WTC11 (cell line): Measurements from ENCODE around the gene NFIA.

ENCODE experiments used
- ATF3 ChIP-seq: sonication (generic); formaldehyde crosslinking; conservative IDR thresholded peaks from 2 replicates; pipeline ENCODE4 v1.8.1; 2022; ENCODE audit warnings: mild to moderate bottlenecking, missing genetic modification reagents
- CREB1 ChIP-seq: sonication (generic); formaldehyde crosslinking; IDR thresholded peaks from 2 replicates; pipeline ENCODE4 v1.8.0; 2023; ENCODE audit warnings: mild to moderate bottlenecking, missing genetic modification reagents
- CTCF ChIP-seq: fragments of 200-600 bp; IDR thresholded peaks from 2 replicates; pipeline ENCODE4 v1.8.0; 2022; ENCODE audit warnings: antibody characterized with exemption
- ESRRA ChIP-seq: sonication (generic); formaldehyde crosslinking; IDR thresholded peaks from 2 replicates; pipeline ENCODE4 v1.8.1; 2022; ENCODE audit warnings: mild to moderate bottlenecking, missing genetic modification reagents, borderline replicate concordance
- FOXK1 ChIP-seq: sonication (generic); formaldehyde crosslinking; IDR thresholded peaks from 2 replicates; pipeline ENCODE4 v1.8.0; 2022; ENCODE audit warnings: mild to moderate bottlenecking, moderate library complexity, missing genetic modification reagents
- FOXP1 ChIP-seq: sonication (generic); formaldehyde crosslinking; IDR thresholded peaks from 2 replicates; pipeline ENCODE4 v1.8.0; 2022; ENCODE audit warnings: missing genetic modification reagents, mild to moderate bottlenecking, moderate library complexity, borderline replicate concordance
- MAX ChIP-seq: sonication (generic); formaldehyde crosslinking; IDR thresholded peaks from 2 replicates; pipeline ENCODE4 v1.8.0; 2022; ENCODE audit warnings: mild to moderate bottlenecking, missing genetic modification reagents
- MLX ChIP-seq: sonication (generic); formaldehyde crosslinking; IDR thresholded peaks from 2 replicates; pipeline ENCODE4 v1.8.1; 2023; ENCODE audit warnings: mild to moderate bottlenecking, missing genetic modification reagents, moderate library complexity
- MYBL2 ChIP-seq: sonication (generic); formaldehyde crosslinking; IDR thresholded peaks from 2 replicates; pipeline ENCODE4 v1.8.1; 2023; ENCODE audit warnings: mild to moderate bottlenecking, moderate library complexity, missing genetic modification reagents
- NR1H2 ChIP-seq: sonication (generic); formaldehyde crosslinking; IDR thresholded peaks from 2 replicates; pipeline ENCODE4 v1.9.0; 2021; ENCODE audit warnings: mild to moderate bottlenecking, moderate library complexity, missing genetic modification reagents
- RELA ChIP-seq: sonication (generic); formaldehyde crosslinking; IDR thresholded peaks from 2 replicates; pipeline ENCODE4 v1.8.1; 2022; ENCODE audit warnings: missing genetic modification reagents, mild to moderate bottlenecking, borderline replicate concordance
- ZBTB21 ChIP-seq: sonication (generic); formaldehyde crosslinking; IDR thresholded peaks from 2 replicates; pipeline ENCODE4 v1.8.1; 2023; ENCODE audit warnings: mild to moderate bottlenecking, missing genetic modification reagents, borderline replicate concordance
- ZMAT4 ChIP-seq: fragments of 250-450 bp; sonication (Bioruptor Pico); IDR thresholded peaks from 2 replicates; pipeline ENCODE4 v1.9.0; 2021; ENCODE audit warnings: mild to moderate bottlenecking
- TF ChIP-seq, protein P1 (sequence below): sonication (generic); formaldehyde crosslinking; IDR thresholded peaks from 2 replicates; pipeline ENCODE4 v1.8.1; 2023; ENCODE audit warnings: mild to moderate bottlenecking, missing genetic modification reagents, moderate library complexity

DNA sequence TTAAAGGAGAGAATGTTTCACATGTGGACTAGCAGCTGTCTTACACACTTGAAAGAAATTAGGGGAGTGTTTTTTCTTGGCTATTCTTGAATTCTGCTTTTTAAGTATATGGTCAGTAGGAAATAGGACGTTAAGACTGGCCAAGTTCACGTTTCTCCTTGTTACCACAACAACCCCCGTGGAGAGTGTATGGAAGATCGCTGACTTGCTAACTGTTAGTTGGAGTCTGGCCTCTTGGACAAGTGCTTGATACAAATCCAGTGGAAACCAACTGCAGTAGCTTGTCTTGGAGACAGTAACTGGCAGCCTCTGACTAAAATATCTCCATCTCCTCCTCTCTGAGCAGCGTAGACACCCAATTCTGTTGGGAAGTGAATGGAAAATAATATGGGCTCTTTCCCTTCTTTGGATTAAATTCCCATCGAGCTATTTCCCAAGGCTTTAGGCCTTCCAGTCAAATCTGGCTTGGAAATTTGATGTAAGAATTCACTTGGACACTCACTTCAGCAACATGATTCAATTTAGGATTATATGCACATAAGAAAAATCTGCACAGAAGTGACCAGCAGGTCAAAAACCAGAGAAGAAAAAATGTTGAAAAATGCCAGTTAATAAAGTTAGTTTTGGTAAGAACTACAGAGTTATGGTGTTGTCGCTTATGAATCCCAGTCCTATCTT lies 3.6 kb upstream of the NFIA start:
- TF ChIP-seq CTCF (no peak), ESRRA (CRISPR knock-in tag) (no peak), RELA (CRISPR knock-in tag) (no peak), ZMAT4 (no peak), NR1H2 (CRISPR knock-in tag) (no peak), MLX (CRISPR knock-in tag) (no peak), CREB1 (CRISPR knock-in tag) (no peak), FOXK1 (CRISPR knock-in tag) (no peak), MAX (no peak), FOXP1 (no peak), ZBTB21 (CRISPR knock-in tag) (no peak), ATF3 (CRISPR knock-in tag) (no peak), MYBL2 (no peak)
- TF ChIP-seq, protein P1, sequence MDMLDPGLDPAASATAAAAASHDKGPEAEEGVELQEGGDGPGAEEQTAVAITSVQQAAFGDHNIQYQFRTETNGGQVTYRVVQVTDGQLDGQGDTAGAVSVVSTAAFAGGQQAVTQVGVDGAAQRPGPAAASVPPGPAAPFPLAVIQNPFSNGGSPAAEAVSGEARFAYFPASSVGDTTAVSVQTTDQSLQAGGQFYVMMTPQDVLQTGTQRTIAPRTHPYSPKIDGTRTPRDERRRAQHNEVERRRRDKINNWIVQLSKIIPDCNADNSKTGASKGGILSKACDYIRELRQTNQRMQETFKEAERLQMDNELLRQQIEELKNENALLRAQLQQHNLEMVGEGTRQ: no peak
